HuH-7 (cell line): ENCODE measurements around the gene TDRD6.
"Not testable (repeated sequence)": the region's sequence is repeated elsewhere in the genome, so short reads cannot be mapped to it uniquely, and the experiment has no call there.

ENCODE experiments used
- DNase-seq: peaks from one replicate; pipeline ENCODE4 v3.0.0; 2011; ENCODE audit warnings: low spot score

Gene TDRD6

GRCh38 chr6:46744159-46744725 lies 56.6 kb downstream of the TDRD6 start:
- not testable (repeated sequence) for DNase-seq

GRCh38 chr6:46745973-46746372 lies 58.3 kb downstream of the TDRD6 start:
- no peak for DNase-seq

- DNase-seq: no peak
Observed at GRCh38 chr6:46746696-46747095, 59.0 kb downstream of the TDRD6 start, which contains the start of gene ANKRD66. Gene ANKRD66 (plus strand): TSS chr6:46746933. CDS start chr6:46751949, 5,016 bp downstream.

- no peak for DNase-seq
Observed at GRCh38 chr6:46748940-46749503, 61.3 kb downstream of the TDRD6 start.

GRCh38 chr6:46749731-46750130 lies 62.0 kb downstream of the TDRD6 start:
- no peak for DNase-seq

- DNase-seq: no peak
Observed at GRCh38 chr6:46751658-46752057, 64.0 kb downstream of the TDRD6 start.
